COR-L47 (cell line): Measurements from ENCODE around the gene PDIA5.
A peak's percentile ranks its signal among the peaks of the same experiment; 100 is the strongest.

Source experiments
- DNase-seq: peaks from one replicate; lab custom pipeline; 2025; lab: John Stamatoyannopoulos, UW

The PDIA5 gene

DNA sequence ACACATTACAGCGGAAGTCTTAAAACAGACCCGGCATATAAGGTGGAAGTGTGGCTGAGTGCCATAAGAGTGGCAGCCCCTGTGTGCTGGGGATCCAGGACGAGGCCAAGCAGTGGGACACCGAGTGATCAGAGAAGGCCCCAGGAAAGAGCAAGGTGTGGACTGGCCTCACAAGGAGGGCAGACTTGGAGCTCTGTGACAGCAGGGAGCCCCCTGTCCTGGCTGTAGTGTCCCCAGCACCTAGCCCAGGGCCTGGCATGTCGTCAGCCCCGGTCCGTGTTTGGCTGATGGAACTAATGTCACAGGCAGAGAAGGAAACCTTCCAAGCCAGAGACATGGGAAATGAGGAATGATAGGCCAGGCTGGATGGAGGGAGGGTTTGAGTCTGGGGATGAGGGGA is 4.8 kb downstream of the PDIA5 start:
- DNase-seq = no peak

GRCh38 chr3:123072152-123072551 is 5.3 kb downstream of the PDIA5 start:
- no peak for DNase-seq

GRCh38 chr3:123072564-123072963 is 5.7 kb downstream of the PDIA5 start:
- DNase-seq = no peak

- DNase-seq = no peak
Measured at GRCh38 chr3:123075359-123075758, 8.5 kb downstream of the PDIA5 start.

GRCh38 chr3:123076112-123076495 is 9.3 kb downstream of the PDIA5 start:
- no peak for DNase-seq

DNA sequence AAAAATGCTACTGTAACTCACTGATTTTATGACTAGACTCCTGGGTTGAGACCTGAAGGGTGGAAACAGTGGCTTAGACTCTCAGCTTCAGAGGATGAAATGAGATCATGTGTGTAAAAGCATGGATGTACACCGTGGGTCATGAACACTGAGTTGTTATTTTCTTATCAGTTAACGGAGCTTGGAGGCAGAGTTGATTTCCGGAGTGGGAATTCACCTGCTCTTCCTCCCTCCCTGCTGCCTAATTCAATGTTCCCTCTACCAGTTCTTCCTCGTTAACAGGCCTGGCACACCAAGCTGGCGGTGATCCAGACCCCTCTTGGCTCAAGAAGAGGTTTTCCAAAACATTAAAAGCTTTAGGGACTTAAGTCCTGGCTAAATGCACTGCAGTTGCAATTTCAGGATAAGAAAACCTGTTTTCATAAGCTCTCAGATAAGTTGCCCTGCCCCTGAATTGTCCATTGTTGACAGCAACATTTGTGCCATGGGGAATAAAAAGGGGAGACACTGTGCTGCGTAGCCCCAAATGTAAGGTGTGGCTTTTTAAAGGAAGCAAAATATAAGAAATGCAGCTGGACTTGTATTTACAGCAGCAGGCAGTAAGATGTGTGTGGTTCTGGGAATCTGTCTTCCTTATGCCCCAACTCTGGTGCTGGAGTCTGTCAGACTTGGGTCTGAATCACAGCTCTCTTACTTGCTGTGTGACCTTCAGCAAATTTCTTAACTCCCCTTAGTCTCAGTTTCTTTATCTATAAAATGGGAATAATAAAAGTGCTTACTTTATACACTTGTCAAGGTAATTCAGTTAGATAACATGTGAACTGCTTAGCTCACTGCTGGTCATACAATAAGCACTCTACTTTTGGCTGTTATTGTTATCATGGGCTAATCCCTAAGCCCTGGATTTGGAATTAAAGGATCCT is 9.9 kb downstream of the PDIA5 start:
- DNase-seq = peak; percentile 84

- no peak for DNase-seq
Measured at GRCh38 chr3:123078101-123078500, 11.3 kb downstream of the PDIA5 start.

GRCh38 chr3:123080864-123081562 is 14.2 kb downstream of the PDIA5 start:
- no peak for DNase-seq

DNA sequence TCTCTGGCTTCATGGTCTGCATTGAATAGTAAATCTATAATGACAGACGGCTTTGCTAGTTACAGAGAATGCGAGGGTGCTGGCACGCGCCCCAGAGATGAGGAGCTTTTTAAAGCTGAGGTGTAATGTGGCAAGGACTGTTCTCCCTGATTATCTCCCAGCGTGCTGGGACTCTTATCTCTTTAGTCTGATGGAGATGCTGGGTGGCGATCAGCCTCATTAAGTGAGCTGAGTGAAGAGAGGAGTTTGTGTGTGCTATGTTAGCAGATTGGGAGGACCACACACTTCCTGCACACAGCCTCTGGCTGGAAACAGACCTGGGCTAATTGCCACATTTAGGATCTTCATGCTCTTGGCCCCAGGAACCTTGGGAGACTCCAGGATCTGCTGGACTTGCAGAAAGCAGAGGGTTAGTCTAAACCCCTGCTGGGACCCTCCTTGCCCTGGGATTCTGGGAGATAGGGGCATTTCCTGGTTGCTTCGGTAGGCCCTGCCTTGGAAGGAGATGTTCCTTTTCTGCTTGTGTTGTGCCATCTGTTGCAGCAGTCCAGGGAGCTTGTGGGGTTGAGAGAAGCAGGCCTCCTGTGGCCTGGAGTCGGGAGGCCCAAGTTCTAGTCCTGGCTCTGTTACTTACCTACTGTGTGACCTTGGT is 15.0 kb downstream of the PDIA5 start:
- no peak for DNase-seq

DNA sequence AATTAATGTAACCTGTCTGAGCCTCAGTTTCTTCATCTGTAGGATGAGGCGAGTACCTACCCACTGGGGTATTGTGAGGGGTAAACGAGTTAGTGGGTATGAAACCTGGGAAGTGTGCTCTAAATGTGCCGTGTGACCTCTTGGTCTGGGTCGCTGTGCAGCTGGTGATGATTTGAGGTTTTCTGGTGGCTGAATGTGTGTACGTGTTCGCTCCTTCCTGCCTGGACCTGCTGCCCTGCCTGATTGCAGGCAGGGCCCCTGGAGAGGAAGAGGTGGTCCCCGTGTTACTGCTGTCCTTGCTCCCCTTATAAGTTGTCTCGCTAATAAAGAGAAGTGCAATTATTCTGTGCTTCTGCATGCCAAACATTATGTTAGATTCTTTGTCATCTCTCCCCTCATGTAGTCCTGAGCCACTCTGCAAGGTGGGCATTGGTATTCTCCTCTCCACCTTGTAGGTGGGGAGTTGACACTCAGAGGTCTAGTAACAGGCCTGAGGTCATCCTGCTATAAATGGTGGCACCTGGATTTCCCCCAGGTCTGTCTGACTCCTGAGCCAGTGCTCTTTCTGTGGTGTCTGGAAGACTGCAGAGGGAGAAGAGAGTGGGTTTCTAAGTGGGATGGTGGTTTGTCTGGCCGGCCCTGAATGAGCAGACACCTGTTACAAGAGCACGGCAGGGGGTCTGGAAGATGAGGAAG is 15.7 kb downstream of the PDIA5 start:
- no peak for DNase-seq

DNA sequence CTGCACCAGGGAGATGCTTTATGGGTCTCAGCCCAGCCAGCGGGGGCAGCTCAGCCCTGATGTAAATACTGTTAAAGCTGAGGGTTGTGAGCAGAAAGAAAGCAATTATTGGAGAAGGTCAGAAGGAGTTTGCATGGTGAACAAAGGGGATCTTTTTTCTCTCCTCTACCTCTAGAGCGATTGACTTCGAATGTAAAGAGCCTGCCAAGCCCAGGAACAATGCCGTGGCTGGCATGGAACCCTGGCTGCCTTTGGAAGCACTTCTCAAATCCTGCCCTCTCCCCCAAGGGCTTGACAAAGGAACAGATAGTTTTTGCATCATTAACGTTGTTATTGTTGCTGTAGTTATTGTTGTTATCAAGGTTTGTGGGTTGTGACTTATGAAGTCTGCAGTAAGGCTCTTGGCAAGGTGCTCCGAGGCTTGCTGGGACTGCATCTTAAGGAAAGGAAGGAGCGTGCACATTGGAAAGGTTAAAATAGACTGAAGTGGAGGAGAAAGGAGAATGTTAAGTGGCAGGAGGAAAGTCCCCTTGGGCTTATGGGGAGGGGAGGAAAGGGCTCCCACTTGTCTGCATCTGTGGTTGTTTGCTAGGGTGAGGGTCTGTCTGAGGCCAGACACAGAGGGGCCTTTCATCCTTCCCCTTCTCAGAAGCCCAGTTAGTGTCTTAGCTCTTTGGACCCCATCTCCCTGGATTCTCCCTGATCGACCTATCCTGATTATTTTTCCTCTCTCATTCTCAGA is 16.7 kb downstream of the PDIA5 start:
- DNase-seq = no peak

DNA sequence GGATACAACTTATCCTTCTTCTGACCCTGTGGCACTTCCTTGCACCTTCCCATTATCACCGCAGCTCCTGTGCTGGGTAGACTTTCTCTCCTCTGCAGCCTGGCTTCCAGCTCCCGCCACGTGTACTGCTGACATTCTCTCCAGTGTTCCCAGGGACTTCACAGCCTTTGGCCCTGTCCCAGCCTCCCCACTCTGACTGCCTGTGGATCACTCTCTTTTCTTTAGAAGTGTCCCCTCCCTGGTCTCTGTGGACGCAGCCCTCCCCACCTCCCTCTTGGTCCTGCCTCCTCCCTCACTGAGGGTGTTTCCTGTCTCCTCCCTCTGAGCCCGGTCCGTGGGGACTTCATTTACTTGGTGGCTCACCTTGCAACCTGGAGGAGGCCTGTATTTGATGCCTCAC is 17.4 kb downstream of the PDIA5 start:
- no peak for DNase-seq

GRCh38 chr3:123084738-123085237 is 18.0 kb downstream of the PDIA5 start:
- no peak for DNase-seq

GRCh38 chr3:123085293-123085931 is 18.6 kb downstream of the PDIA5 start:
- no peak for DNase-seq

DNA sequence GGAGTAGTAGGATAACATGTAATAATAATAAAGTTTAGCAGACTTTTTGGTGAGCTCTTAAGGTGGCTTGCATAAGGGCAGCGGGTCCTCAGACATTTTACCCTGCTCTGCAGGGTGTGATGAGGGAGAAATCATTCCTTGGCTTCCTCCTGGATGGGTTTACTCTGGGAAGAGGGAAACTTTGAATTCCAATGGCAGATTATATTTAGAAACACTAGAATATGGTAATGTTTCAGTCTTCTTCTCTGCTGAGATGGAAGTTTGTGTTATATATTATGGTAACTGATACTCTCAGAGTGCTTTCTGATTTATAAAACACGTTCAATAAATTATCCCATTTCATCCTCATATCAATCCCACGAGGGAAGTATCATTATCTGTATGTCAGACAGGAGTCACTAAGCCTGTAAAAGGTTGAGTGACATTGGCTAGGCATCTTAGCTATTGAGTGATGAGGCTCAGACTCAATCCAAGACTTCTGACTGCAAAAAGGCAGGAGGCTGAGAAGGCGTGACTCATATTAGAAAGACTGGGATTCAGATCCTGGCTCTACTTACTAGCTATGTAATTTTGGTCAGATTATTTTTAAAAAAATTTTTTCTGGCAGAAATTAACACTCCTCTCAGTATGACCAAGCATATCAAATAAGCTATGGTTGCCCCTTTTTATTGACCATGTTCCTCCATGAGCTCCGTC is 19.3 kb downstream of the PDIA5 start:
- no peak for DNase-seq

DNA sequence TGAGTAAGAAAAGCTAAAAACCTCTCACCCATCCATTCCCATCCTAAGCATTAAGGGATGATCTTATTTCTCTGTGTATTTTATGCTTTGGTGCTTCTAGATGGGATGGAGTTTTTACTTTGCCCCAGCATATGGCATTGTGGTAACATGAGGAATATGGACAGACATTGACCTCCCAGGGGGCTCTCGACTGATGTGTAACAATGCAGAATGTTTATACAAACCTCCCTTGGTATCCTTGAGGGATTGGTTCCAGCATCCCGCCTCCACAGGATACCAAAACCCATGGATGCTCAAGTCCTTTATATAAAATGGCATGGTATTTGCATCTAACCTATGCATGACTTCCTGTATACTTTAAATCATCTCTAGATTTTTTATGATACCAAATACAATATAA is 21.6 kb downstream of the PDIA5 start:
- DNase-seq = no peak

DNA sequence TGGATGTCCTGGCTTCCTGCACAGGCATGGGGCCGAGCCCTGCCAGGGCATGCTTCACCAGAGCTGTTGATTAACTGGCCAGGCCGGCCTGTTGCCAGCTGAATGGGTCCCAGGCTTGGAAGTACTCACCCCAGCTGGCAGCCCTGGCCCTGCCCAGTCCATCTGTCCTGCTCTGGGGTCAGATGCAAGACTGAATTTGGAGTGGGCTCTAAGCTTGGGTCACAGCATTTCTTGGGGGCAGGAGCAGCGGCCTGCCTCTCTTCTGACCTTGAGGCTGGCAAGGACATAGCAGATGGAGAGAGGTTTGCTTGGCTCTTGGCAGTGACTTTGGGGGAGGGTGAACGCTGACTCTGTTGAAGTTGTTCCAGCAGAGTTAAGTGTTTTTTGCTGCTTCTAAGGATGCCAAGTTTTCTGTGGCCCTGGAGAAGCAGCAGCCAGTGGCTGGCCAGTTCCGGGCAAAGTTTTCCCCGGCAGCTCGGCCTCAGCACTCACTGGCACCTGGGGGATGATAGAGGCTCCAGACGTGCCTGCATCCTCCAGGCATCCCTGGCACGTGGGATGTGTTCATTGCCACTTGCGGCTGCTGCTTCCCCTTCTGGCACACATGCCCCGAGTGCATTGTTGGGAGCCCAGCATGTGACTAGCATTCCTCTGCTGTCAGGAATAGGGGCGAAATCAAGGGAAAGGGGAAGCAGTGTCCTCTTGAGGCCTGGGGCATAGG is 22.9 kb downstream of the PDIA5 start:
- no peak for DNase-seq

GRCh38 chr3:123090728-123091531 is 24.1 kb downstream of the PDIA5 start:
- DNase-seq = peak; percentile 82

DNA sequence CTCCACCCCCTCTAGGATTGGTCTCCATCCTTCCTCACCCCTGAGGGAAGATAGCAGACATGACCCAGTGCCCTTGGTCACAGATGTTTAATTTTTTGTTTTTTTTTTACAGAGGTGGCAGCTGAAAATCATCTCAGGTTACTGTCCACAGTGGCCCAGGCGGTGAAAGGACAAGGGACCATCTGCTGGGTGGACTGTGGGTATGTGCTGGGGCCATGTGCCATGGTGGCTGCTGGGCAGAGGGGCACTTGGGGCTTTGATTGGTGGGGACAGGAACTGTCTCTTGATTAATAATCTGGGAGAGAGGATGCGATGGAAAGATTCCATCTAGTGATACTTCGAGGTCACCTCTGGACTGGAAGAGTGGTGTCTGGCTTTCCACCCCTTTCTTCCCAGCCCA is 25.4 kb downstream of the PDIA5 start:
- no peak for DNase-seq
